Lung (tissue), 12 donors: ENCODE results near the gene EMC8. TPM values are rescaled to one million over a fixed set of nuclear protein-coding genes. Genes with fewer than 3 reads are reported as not detected.

Experiments
- ATAC-seq: fragments of 200-7000 bp; cut with Tn5 transposase; one replicate; pipeline ENCODE4 v1.9.1; 2020; ENCODE audit warnings: moderate number of reproducible peaks; ENCODE audit not compliant: insufficient read depth, low FRiP score
- DNase-seq, 3 donors: peaks; one replicate each; pipeline ENCODE4 v3.0.0-alpha.2; 2013 to 2017
- H3K27ac ChIP-seq, 2 donors: one replicate each; pipeline ENCODE4 v1.5.1; 2013; ENCODE audit warnings: mild to moderate bottlenecking in 2 of 2, moderate library complexity in 2 of 2, control low read depth in 1 of 2, inconsistent platforms in 1 of 2, low read depth in 1 of 2, low read length in 1 of 2
- H3K27me3 ChIP-seq, 3 donors: one replicate each; pipeline ENCODE4 v1.5.1; 2013; ENCODE audit warnings: low read length in 2 of 3; ENCODE audit not compliant: control insufficient read depth in 3 of 3, insufficient read depth in 3 of 3
- H3K36me3 ChIP-seq, 4 donors: one replicate each; pipeline ENCODE4 v1.5.1; 2013; ENCODE audit warnings: low read length in 4 of 4, mild to moderate bottlenecking in 1 of 4, moderate library complexity in 1 of 4; ENCODE audit not compliant: control insufficient read depth in 4 of 4, insufficient read depth in 4 of 4
- H3K4me1 ChIP-seq, 5 donors: one replicate each; pipeline ENCODE4 v1.5.1; 2013; ENCODE audit warnings: low read length in 5 of 5, mild to moderate bottlenecking in 2 of 5, moderate library complexity in 1 of 5; ENCODE audit not compliant: control insufficient read depth in 5 of 5, insufficient read depth in 5 of 5
- H3K4me3 ChIP-seq: one replicate; pipeline ENCODE4 v1.5.1; 2013; ENCODE audit warnings: mild to moderate bottlenecking, control low read depth, moderate library complexity
- H3K9ac ChIP-seq, 2 donors: one replicate each; pipeline ENCODE4 v1.5.1; 2013; ENCODE audit warnings: low read length in 2 of 2, control low read depth in 1 of 2; ENCODE audit not compliant: insufficient read depth in 1 of 2
- H3K9me3 ChIP-seq, 4 donors: one replicate each; pipeline ENCODE4 v1.5.1; 2013; ENCODE audit warnings: low read length in 3 of 4, mild to moderate bottlenecking in 1 of 4, moderate library complexity in 1 of 4; ENCODE audit not compliant: control insufficient read depth in 4 of 4, insufficient read depth in 3 of 4
- CTCF ChIP-seq: IDR thresholded peaks from 2 replicates; pipeline ENCODE4 v1.5.1; 2012; ENCODE audit warnings: mild to moderate bottlenecking; ENCODE audit errors: control extremely low read depth, extremely low read depth
- WGBS, 2 donors: extraction: QIAGEN DNeasy Blood & Tissue Kit; methylation state at CpG; one replicate each; pipeline ENCODE4 v1.1.7; 2013; 5-methylcytosine and 5-hydroxymethylcytosine counted together
- polyA plus RNA-seq, 2 donors: library from polyadenylated mRNA; stranded (reverse); fragments of 200-250 nt; gene quantifications; one replicate each; pipeline ENCODE4 v1.2.1, GENCODE V29; 2013
- total RNA-seq, 2 donors: library from RNA; depleted of rRNA in 1 of 2; stranded (reverse); fragments of >200 nt in 1 of 2; gene quantifications; one replicate each; pipeline ENCODE4 v1.2.1, GENCODE V29; 2014 to 2021
- donor health status: control.
- donor health status: control.
- donor health status: Bipolar disorder and iron deficiency.
- donor health status: healthy.
- donor health status: DM: yes; HTN: yes; CAD: no.

EMC8 gene
- total and polyA plus RNA-seq, 4 donors: 10.5 to 26.8 (median 17.5) TPM

- 93 to 97% methylated on average over 10 of the region's 10 CpGs for WGBS, 2 donors
- Histone ChIP-seq H3K27me3 (peaks cover 0 to 6% (median 0%) of the 10 kb centered on the region in 3 donors), H3K27ac (no peak overlapping the region), H3K36me3 (no peaks in the 10 kb centered on the region), H3K4me1 (peaks cover 0 to 10% (median 8%) of the 10 kb centered on the region in 5 donors), H3K4me3 (no peak overlapping the region), H3K9me3 (peaks cover 0 to 4% (median 0%) of the 10 kb centered on the region in 4 donors), H3K9ac (no peak overlapping the region)
- ATAC-seq (no peak), DNase-seq (no peak)
- no peak for TF ChIP-seq CTCF
These were observed 41.5 kb upstream of the EMC8 start for GRCh38 chr16:85840801-85841200.

GRCh38 chr16:85840395-85840794 is 41.1 kb upstream of the EMC8 start:
- Histone ChIP-seq H3K27ac (no peak overlapping the region), H3K36me3 (no peaks in the 10 kb centered on the region), H3K4me3 (no peak overlapping the region), H3K9me3 (peaks cover 0 to 4% (median 0%) of the 10 kb centered on the region in 4 donors), H3K27me3 (peaks cover 0 to 6% (median 0%) of the 10 kb centered on the region in 3 donors), H3K4me1 (peaks cover 0 to 10% (median 8%) of the 10 kb centered on the region in 5 donors), H3K9ac (no peak overlapping the region)
- ATAC-seq (no peak), DNase-seq (no peak)
- 88 to 95% methylated on average over 9 of the region's 9 CpGs for WGBS, 2 donors
- TF ChIP-seq CTCF: no peak

GRCh38 chr16:85839681-85840240 is 40.4 kb upstream of the EMC8 start:
- Histone ChIP-seq H3K9me3 (peaks cover 0 to 4% (median 0%) of the 10 kb centered on the region in 4 donors), H3K27me3 (peaks cover 0 to 6% (median 0%) of the 10 kb centered on the region in 3 donors), H3K9ac (no peak overlapping the region), H3K36me3 (no peaks in the 10 kb centered on the region), H3K4me1 (peaks cover 0 to 4% (median 3%) of the 10 kb centered on the region in 5 donors), H3K4me3 (no peak overlapping the region), H3K27ac (no peak overlapping the region)
- no peak for ATAC-seq
- WGBS, 2 donors: 77 to 78% methylated on average over 24 of the region's 24 CpGs
- no peak for TF ChIP-seq CTCF
- no peak for DNase-seq
